ENCODE measurements around the gene HOOK1.

- TF ChIP-seq, protein P1, sequence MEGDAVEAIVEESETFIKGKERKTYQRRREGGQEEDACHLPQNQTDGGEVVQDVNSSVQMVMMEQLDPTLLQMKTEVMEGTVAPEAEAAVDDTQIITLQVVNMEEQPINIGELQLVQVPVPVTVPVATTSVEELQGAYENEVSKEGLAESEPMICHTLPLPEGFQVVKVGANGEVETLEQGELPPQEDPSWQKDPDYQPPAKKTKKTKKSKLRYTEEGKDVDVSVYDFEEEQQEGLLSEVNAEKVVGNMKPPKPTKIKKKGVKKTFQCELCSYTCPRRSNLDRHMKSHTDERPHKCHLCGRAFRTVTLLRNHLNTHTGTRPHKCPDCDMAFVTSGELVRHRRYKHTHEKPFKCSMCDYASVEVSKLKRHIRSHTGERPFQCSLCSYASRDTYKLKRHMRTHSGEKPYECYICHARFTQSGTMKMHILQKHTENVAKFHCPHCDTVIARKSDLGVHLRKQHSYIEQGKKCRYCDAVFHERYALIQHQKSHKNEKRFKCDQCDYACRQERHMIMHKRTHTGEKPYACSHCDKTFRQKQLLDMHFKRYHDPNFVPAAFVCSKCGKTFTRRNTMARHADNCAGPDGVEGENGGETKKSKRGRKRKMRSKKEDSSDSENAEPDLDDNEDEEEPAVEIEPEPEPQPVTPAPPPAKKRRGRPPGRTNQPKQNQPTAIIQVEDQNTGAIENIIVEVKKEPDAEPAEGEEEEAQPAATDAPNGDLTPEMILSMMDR (IDR thresholded peaks at IDR 0.05; ENCODE audit: low read length): no peak
- no peak for TF ChIP-seq EZH2 (IDR thresholded peaks at IDR 0.05; ENCODE audit: borderline replicate concordance, low read length)
Measured at GRCh38 chr1:59919746-59920145, 105.0 kb downstream of the HOOK1 start.
